ENCODE measurements around the gene PIK3CB.

DNA sequence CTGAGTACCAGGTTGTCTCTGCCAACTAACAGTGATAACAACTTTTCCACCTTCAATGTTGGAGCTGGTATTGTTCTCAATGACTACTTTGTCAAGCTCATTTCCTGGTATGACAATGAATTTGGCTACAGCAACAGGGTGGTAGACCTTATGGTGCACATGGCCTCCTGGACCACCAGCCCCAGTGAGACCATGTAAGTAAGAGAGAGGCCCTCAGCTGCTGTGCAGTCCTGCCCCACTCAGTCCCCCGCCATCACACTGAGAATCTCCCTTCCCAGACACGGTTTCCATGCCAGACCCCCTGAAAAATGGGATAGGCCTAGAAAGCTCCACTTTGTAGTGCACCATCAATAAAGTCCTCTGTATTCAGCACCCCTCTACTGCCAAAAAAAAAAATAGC, 56.1 kb downstream of the PIK3CB start:
- TF ChIP-seq, protein P1, sequence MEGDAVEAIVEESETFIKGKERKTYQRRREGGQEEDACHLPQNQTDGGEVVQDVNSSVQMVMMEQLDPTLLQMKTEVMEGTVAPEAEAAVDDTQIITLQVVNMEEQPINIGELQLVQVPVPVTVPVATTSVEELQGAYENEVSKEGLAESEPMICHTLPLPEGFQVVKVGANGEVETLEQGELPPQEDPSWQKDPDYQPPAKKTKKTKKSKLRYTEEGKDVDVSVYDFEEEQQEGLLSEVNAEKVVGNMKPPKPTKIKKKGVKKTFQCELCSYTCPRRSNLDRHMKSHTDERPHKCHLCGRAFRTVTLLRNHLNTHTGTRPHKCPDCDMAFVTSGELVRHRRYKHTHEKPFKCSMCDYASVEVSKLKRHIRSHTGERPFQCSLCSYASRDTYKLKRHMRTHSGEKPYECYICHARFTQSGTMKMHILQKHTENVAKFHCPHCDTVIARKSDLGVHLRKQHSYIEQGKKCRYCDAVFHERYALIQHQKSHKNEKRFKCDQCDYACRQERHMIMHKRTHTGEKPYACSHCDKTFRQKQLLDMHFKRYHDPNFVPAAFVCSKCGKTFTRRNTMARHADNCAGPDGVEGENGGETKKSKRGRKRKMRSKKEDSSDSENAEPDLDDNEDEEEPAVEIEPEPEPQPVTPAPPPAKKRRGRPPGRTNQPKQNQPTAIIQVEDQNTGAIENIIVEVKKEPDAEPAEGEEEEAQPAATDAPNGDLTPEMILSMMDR (IDR thresholded peaks at IDR 0.05 in 4 of 5, conservative IDR thresholded peaks at IDR 0.05 in 1 of 5) = no peak
- TF ChIP-seq POLR2A (IDR thresholded peaks at IDR 0.05) = no peak
